Cardiac fibroblast (primary cell): ENCODE data around the gene RNF157.

Experiments
- DNase-seq, 2 donors: peaks; one replicate each; pipeline versions ENCODE4 v3.0.0 to v3.0.0-alpha.2; 2010; ENCODE audit warnings: low read depth in 2 of 2
- H3K4me3 ChIP-seq, 2 donors: replicated peaks in 1 of 2; 1 replicate in 1 of 2; 2 replicates in 1 of 2; pipeline ENCODE4 v1.5.1; 2011; ENCODE audit warnings: low read depth in 2 of 2, low read length in 2 of 2, mild to moderate bottlenecking in 2 of 2, moderate library complexity in 1 of 2
- CTCF ChIP-seq: IDR thresholded peaks from one replicate; pipeline ENCODE4 v1.5.1; 2011; ENCODE audit warnings: low read depth, mild to moderate bottlenecking, low read length, inconsistent platforms

Gene RNF157

GRCh38 chr17:76142039-76142584, 98.2 kb downstream of the RNF157 start:
- no peak overlapping the region for H3K4me3 ChIP-seq
- DNase-seq, result no peak
- no peak for TF ChIP-seq CTCF

DNA sequence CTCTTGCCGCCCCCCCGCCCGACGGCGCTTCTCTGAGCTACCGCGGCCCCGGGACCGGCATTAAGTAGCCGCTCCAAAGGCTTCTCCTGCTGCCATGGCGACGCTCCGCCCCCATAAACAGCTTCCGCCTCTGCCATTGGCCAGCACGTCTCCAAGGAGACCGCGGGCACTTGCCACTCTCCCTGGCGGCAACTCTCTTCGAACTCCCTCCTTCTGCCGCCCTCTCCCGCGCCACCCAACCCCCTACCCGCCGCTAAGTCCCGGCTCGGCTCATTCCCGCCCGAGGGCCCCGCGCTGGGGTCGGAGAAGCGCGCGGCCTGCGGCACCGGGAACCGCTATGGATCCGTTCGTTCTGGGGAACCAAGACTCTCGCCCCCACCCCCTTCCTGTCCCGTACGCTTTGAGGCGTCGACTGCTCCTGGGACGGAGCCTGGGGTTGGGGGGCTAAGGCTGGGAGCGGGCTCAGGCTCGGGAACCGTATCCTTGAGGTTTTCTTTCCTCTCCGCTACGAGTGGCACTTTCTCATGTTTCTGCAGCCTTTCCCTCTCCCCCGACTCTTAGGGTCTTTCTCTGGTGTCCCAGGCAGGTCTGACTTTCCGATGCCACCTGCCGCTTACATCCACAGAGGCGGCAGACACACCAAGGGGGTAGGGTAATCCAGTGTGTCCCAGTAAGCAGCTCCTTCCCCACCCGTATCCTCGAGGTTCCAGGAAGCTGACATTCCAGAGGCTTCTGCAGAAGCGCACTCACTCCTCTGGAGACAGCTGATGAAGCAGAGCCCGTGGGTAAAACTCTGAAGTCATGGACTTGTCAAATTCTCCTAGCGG, 98.9 kb downstream of the RNF157 start, which contains the start of gene FOXJ1:
Gene FOXJ1 (minus strand): TSS at position 34 of the 827 bp plus-strand sequence. CDS start 850 bp downstream, outside the sequence.
- peak within 1 kb of the TSS; percentile 40 to 57 for H3K4me3 ChIP-seq
- TF ChIP-seq CTCF, result no peak
- peak; percentile 84 to 85 for DNase-seq

GRCh38 chr17:76140661-76141211, 99.6 kb downstream of the RNF157 start:
- peak overlapping the region in 1 of 2 donors; percentile 40 for H3K4me3 ChIP-seq
- no peak for DNase-seq
- TF ChIP-seq CTCF, result no peak

DNA sequence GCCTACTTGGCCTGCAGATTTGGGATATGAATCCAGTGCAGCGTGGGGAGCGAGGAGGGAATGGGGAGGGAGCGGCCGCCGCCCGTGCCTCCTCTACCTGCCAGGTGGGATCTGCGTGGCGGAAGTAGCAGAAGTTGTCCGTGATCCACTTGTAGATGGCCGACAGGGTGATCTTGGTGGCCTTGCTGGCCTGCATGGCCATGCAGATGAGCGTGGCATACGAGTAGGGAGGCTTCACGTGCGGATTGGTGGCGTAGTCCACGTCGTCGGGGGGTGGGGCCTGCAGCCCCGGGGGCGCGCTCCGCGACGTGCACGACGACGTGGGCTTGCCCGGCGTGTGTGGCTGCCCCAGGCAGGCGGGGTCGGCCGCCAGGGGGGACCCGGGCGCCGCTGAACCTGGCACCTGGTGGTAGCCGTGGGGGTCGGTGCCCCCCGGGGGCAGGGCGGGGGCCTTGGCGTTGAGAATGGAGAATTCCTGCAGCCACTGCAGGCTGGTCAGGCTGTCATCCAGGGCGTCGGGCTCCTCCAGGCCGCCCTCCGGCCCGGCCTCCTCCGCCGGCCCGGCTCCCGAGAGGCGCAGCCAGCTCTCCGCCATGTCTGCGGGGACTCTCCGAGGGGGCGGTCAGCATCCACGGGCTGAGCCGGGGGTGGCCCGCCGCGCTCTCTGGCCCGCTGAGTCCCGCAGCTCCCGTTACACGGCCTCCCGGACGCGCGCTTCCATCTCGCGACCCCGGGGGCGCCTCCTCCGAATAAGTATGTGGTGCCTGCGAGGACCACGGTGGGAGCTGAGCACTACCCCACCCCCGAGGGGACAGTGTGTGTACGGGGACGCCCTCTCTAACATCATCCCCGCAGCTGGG, 100.3 kb downstream of the RNF157 start:
- no peak for TF ChIP-seq CTCF
- no peak overlapping the region for H3K4me3 ChIP-seq
- no peak for DNase-seq

DNA sequence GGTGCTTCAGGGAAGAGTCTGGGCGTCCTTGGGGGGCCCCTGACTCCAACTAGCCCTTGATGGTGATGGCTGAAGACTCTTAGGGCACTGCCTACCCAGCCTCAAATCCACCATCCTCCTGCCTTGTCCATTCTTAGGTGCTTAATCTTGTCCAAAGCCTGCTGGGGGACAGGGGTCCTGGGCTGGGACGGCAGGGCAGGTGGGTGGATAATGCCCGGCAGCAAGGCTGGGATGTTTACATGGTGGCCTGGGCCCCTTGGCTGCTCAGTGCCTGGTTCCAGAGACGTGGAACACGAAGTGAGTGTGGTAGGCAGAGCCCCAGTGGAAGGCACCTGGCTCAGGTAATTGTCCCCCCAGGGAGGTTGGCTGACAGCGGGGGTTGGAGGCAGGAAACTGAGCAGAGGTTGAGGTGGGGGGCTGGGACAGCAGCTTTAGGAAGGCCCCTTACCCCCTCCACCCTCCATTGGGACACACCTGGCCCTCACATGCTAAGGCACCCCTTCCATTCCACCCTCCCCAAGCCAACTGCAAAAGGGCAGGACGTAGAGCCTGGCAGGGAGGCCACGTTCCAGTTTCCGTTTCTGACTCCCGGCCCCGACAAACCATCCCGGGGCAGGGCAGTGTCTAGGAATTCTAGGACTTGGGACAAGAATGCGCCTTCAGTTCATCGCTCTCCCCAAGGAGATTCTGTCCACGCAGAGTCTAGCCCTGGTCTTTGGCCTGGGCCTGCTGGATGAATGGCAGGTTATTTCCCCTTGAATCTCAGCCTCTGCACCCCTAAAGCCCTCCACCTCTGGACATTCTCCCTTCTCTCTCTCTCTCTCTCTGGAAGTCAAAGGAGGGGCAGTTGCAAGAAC, 101.2 kb downstream of the RNF157 start:
- no peak for TF ChIP-seq CTCF
- DNase-seq, result no peak
- H3K4me3 ChIP-seq, result no peak overlapping the region
